AG09319 (cell line): ENCODE measurements around the gene TTLL11.

Experiments used
- DNase-seq: peaks from one replicate; pipeline ENCODE4 v3.0.0-alpha.2; 2010; ENCODE audit warnings: low read depth; ENCODE audit errors: extremely low read depth
- CTCF ChIP-seq: IDR thresholded peaks from 2 replicates; pipeline ENCODE4 v1.5.1; 2011; ENCODE audit warnings: low read depth, mild to moderate bottlenecking, inconsistent platforms, low read length, moderate library complexity

The TTLL11 gene

GRCh38 chr9:121818841-121819427, 274.2 kb downstream of the TTLL11 start:
- no peak for DNase-seq
- TF ChIP-seq CTCF = no peak

- no peak for TF ChIP-seq CTCF
- DNase-seq = no peak
Observed at GRCh38 chr9:121818016-121818661, 275.0 kb downstream of the TTLL11 start.

- no peak for DNase-seq
- no peak for TF ChIP-seq CTCF
Observed at GRCh38 chr9:121817476-121817875, 275.6 kb downstream of the TTLL11 start.

GRCh38 chr9:121816845-121817450, 276.2 kb downstream of the TTLL11 start:
- TF ChIP-seq CTCF = no peak
- no peak for DNase-seq

- TF ChIP-seq CTCF = no peak
- DNase-seq = no peak
Observed at GRCh38 chr9:121816449-121816817, 276.7 kb downstream of the TTLL11 start.

- TF ChIP-seq CTCF = no peak
- DNase-seq = no peak
Observed at GRCh38 chr9:121815546-121816448, 277.3 kb downstream of the TTLL11 start.
